HG03460 (cell line): ENCODE data around the gene ADRM1.

Experiments
- ATAC-seq: cut with Tn5 transposase; IDR thresholded peaks from one replicate; pipeline ENCODE4 v1.9.1; 2021; ENCODE audit not compliant: unreplicated experiment

Gene ADRM1

DNA sequence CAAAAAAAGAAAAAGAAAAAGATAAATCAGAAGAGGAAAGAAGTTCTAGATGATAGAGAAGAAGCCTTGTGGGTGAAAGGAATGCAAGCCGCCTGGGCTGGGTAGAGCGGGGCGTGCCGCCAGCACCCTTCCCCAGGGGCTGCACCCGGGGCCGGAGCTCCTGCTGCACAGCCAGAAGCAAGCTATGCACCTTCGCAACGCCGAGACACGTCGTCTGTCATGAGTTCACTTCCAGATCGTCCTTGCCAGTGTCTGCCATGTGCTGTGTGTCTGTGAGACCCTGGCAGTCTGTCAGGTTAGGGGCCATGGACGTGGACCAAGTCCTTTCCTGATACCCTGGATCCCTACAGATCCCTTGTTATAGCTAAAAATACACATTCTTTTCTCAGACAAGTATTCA lies 25.5 kb upstream of the ADRM1 start:
- ATAC-seq = no peak

DNA sequence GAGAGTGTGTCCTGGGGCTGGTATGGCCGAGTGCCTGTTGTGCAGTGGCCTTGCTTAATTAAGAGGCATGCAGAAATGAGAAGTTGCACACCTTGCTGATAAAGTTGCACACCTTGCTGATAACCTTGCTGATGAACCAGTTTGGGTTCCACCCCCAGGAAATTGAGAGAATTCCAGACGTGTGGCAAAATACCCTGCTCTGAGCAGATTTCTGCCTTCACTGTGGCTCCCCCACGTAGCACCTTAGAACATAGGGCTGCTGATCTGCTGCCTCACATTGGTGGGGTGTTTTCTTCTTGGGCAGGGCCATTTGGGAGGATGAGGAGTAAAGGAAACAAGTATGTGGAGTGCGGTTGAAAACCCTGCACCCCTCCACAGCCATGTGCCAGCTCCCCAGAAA lies 22.5 kb upstream of the ADRM1 start:
- no peak for ATAC-seq

DNA sequence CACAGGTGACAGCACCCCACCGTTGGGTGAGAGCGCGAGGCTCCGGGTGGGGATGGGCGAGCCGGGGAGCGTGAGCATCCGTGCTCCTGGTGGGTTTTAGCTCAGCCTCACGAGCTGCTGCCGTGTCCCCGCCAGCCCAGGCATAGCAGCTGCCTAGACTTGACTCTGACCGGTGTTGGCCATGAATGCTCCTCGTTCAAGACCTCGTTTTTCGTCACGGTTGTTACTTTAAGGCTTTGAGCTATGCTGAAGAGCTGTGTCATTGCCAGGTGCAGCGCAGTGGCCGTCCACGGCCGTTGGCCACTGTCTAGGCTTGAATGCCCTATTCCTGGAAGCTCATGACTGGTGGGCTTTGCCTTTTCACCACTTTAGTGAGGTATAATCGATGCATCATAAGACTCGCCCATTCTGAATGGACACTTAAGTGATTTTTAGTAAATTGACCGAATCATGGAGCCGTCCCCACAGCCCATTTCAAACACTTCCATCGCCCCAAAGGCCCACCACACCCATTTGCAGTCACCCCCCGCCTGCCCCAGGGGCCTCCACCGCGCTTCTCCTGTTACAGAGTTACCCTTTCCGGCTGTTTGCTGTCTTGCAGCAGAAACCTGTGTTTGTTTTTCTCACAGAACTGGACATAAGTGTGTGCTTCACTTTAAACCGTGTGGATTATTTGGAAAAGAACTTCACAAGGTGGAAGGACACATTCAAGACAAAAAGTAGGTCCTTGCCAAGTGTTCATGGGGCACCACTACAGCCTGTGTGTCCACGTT lies 21.4 kb upstream of the ADRM1 start:
- ATAC-seq = no peak

DNA sequence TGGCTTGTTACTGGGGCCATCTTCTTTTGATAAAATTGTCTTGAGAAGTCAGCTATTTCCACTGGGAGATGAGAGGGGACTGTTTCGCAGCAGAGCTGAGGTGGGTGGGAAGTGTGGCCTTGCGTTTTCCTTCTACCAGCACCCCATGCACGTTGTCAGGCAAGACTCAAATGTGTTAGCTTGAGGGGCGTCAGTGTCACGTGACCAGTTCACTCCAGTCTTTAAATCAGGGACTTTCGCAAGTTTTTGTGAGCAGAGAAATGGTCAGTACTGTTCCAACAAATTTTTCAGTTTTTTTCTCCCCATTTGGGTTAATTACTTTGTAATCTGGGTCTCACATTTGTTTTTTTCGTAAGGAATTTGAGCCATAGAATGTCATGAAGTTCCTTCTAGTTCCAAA lies 20.7 kb upstream of the ADRM1 start:
- ATAC-seq = no peak

DNA sequence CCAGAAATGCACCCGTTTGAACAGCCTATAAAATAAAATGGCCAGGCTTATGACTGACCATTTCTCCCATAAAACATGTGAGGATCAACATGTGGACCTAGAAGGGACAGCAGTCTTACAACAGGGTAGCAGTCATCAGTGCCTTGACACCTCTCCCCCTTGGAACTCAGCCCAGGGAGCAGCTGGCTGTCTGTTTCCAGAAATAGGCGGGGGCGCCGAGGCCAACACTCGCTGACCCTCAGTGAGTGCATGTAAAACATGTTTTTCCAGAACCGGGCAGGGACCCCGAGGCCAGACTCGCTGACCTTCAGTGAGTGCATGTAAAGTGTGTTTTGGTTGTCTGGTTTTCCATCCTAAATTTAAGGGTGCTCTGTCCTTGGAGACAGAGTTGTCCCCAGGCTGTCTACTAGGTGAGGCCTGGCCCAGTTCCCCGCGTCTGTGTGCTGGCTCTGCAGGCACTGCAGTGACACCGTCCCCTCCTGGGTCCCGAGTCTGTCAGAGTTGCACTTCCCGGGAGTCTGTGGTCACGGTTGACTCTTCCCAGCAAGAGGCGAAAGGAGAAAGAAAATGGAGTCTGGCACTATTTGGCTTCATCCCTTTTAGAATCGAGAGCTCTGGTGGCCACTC lies 19.8 kb upstream of the ADRM1 start:
- no peak for ATAC-seq

DNA sequence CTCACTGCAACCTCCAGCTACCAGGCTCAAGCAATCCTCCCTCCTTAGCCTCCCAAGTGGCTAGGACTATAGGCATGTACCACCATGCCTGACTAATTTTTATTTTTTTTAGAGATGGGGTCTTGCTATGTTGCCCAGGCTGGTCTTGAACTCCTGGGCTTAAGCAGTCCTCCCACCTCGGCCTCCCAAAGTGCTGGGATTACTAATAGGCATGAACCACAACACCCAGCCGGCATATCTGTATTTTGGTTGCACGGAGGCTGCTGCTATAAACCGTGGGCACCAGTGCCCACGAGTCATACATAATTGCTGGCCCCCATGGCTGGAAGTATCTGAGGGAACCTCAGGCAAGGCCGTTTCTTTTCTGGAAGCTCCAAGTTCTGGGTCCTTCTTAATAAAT lies 18.3 kb upstream of the ADRM1 start:
- no peak for ATAC-seq

DNA sequence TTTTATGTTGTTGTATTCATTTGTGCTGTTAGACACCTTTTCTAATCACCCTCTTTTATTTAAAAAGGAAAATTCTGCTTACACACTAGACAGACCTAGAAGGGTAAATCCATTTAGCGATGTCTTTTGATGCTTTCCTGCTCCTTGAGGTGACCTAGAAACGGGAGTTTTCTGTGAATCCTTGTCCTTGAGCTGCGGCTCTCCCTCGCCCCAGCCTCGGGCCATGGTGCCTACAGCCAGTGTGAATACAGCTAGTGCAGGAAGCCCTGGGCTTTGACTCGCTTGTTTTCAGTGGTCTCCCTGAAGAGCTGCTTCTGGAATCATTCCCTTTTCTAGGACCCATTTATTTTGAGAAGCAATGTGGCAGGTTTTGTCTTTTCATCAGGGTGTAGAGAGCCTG lies 17.6 kb upstream of the ADRM1 start:
- ATAC-seq = no peak

DNA sequence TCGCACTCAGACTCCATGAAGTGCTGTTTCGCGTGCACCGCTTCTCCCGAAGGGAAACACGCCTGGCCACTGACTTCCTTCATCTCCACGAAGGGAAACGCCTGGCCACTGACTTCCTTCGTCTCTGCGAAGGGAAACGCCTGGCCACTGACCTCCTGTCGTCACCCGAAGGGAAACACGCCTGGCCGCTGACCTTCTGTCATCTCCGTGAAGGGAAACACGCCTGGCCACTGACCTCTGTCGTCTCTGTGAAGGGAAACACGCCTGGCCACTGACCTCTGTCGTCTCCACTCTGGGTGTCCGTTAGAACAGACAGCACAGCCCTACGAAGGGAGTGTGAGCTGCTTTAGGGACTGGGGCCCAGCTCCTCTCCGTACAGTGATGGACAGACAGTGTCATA lies 17.1 kb upstream of the ADRM1 start:
- no peak for ATAC-seq

DNA sequence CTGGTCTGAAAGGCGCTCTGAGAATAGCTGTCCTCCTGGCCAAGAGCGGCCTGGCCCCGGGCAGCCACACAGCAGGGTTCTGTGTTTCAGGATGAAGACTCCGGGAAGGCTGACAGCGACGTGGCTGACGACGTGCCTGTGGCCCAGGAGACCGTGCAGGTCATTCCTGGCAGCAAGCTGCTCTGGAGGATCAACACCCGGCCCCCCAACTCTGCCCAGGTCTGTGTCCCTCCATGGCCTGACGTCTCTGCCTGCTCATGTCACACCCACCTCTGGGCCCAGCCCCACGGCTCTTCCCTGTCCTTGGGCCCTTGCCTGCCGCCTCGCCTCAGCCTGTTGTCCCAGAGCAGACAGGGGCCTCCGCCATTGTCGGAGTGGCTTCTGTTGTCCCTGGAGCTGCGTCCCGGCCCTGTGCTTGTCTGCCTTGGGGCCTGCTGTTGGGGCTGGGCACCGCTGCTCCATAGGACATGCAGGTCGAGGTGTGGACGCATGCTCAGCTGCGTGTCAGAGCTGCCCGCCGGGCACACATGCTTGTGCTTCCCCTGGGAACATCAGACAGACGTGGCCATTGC lies 16.2 kb upstream of the ADRM1 start:
- ATAC-seq = no peak

DNA sequence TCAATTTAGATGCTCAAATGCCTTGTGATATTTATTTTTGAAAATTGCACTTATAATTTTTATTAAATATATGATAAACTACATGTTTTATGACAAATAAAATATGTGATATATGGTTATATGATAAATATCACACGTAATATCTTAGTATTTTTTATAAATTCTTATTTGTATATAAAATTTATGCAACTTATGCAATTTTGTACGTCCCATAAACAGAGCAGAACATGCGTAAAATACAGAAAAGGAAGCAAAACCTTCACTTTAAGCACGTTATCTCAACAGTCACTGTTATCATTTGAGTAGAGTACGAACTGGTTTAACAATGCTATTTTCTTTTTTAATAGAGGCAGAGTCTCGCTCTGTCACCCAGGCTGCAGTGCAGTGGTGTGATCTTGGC lies 15.7 kb upstream of the ADRM1 start:
- no peak for ATAC-seq

DNA sequence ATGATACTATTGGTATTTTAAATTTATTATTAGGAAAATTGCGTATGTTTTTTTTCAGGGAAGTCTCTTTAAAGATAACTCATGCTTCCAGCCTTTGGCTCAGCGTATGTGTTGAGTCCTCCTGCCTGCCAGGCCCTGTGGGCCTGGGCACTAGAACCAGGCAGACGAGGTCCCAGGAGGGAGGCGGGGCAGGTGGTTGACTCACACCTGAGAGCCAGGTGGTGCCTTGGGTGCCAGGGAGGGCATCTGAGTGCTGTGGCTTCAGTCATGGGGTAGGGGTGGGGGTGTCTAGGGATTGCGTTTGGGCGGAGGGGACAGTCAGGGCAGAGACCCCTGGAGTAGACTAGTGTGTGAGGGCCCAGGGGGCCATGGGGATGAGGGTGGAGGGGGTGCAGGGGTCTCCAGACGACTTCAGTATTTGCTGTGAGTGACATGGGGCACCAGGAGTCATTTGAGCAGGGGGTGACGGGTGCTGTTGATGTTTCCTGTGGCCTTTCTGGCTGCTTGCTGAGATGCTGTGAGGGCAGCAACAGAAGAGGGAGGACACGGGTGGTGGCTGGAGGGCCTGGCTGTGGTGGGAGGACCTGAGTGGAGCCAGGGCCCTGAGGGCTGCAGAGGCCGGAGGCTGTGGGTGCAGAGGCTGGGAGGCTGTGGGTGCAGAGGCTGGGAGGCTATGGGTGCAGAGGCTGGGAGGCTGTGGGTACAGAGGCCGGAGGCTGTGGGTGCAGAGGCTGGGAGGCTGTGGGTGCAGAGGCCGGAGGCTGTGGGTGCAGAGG lies 14.8 kb upstream of the ADRM1 start:
- ATAC-seq = no peak

DNA sequence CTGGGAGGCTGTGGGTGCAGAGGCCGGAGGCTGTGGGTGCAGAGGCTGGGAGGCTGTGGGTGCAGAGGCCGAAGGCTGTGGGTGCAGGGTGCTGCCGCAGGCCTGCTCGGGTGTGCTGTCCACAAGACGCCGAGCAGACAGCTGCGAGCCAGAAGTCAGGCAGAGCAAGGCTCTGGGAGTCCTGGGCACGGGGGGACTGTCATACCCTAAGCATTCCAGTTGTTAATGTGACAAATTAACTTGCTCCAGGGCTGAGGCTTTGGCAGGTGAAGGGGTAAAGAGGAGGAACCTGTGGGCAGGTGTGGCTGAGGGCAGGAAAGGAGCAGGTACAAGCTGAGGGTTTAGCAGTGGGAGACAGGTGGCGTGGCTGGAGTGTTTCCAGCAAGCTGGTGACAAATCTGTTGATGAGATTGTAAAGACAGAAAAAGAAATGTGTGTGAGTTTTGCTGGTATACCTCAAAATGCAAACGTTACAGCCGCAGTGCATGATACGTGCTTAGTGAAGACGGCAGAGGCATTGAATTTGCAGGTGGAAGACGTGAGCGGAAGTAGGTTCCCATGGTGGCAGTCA lies 14.2 kb upstream of the ADRM1 start:
- ATAC-seq = no peak

DNA sequence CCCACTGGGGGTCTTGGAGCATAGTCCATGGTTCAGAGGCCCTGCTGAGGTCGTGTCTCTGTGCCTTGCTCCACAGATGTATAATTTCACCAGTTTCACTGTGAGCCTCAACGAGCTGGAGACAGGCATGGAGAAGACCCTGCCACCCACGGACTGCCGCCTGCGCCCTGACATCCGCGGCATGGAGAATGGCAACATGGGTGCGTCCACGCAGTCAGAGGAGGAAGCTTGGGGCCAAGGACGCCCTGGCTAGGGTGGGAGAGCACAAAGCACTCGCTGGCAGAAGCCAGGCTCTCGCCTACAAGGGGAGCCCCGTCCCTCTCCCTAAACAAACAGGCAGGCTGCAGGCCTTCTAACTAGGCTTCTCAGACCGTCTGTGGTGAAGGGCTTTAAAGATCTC lies 13.7 kb upstream of the ADRM1 start:
- no peak for ATAC-seq

DNA sequence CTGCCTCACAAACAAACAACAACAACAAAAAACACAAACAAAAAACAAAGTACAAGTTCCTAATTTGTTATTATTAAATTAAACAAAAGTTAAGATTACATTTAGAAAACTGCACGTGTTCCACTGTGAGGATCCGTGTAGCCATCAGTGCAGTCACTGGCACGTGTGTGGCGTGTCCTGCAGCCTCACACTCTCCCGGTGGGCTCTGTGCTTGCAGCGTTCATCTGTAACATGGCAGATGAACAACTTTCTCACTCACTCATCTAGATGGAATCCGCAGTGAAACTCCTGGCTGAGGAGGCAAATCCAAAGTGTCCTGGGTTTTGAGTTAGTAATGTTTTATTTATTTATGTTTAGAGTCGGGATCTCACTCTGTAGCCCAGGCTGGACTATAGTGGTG lies 12.9 kb upstream of the ADRM1 start:
- no peak for ATAC-seq

DNA sequence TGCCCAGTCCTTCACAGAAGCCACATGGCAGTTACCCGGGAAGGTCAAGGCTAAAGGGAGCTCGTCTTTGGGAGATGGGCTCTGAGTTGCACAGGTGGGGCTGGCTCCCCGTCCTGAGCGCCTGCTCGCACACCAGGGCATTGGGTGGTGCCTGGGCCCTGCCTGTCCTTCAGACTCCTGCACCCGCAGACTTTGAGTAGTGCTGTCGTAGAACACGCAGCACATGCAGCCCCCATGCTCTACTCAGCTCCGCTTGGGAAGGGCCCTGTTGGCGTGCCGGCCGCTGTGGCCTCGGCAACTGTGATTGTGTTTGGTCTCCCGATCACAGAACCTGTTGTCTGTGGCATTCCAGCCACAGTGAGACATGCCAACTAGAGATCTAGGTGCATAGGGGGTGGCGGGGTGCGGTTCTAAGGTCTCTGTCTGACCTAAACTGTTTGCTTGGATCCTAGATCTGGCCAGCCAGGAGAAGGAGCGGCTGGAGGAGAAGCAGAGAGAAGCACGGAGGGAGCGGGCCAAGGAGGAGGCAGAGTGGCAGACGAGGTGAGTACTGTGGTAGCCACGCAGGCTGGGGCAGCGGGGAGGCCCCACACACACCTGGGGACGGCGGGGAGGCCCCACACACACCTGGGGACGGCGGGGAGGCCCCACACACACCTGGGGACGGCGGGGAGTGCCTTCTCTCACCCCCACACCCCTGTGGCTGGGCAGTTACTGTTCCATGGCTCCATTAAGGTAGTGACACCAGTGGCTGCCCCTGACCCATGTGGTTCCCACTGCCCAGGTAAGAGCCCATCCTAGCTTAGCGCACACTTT lies 11.3 kb upstream of the ADRM1 start:
- no peak for ATAC-seq

DNA sequence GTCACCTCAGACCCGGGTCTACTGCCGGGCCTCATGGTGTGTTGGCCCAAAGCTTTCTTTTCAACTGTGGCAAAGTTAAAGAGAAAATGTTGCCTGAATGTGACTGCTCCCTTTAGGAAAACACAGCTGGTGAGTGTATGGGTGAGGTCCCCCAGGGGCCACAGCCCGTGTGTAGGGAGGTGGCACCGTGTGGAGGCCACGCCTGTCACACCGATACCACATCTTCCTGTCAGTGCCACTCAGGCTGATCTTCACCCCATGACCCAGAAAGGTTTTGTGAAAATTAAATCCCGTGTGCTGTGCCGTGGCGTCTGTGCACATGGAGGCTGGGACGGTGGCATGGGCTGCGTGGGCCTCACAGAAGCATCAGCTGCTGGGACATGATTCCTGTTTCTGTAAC lies 10.7 kb upstream of the ADRM1 start:
- no peak for ATAC-seq

DNA sequence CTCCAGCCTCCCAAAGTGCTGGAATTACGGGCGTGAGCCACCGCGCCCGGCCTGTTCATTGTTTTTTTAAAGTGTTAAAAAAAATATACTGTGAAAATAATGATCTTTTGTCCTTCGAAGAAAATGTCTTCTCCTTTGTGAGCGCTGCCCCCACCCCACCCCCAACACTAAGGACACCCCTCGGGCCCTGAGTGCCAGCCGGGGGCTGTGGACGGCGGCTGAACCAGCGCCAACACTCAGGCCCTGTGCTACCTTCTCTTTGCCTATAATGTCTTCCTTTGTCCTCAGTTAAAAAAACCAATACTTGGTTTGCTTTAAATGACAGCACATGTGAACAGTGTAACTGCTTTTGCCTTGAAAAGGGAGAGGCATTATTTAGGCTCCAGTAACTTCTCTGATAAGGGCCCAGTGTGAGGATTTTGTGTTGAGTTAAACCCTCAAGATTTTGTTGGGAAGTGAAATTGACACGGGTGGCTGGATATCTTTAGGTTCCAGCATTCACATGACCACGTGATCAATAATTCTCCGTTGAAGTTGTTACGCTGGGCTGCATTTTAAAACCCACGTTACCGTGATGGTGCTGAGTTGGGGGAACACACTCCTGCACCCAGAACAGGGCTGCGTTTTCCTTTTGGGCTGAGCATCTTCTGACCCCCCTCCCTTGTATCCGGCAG lies 9.5 kb upstream of the ADRM1 start:
- ATAC-seq = no peak

DNA sequence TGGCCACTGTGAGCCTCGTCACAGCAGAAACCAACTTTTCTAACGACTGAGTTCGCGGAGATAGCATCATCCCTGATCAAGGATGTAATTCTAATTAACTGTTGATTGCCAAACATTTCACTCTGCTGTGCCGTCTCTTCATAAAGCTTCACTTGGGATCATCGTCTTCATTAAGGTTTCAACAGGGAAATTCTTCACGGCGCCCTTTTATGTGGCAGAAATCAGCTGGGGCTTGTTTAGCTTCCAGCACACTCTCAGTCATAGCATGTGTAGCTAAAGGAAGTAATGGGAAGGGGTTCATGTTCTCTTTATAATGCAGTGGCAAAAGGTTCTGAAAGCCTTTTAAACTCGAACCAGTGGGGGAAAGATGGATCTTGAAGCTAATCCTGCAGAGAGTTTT lies 8.9 kb upstream of the ADRM1 start:
- no peak for ATAC-seq

DNA sequence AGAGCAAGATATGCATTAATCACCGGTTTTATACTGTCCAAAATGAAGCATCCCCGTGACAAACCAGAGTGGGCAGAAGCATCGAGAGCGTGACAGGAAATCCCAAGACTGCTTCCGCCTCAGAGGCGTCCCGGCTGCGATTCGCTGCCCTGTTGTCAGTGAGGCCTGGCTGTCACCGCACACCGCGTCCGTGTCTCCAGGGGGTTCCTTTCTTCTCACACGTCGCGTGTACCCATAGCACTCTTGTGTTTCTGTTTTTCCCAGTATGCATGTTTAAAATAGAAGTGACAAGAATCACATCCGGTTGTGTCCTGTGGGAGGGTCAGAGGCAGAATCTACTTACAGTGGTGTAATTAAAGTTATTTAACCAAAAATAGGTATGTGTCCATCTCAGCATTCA lies 8.3 kb upstream of the ADRM1 start:
- ATAC-seq = no peak
